Measurements from ENCODE around the gene EGFL6. TPM values are rescaled to one million over a fixed set of nuclear protein-coding genes. Genes with fewer than 3 reads are reported as not detected.

The EGFL6 gene
- total RNA-seq, 1 donor from 2014 or later, result not detected

GRCh38 chrX:13654116-13654515 is 84.7 kb downstream of the EGFL6 start:
- DNase-seq (ENCODE audit: extremely low spot score, unreplicated experiment), result no peak
- TF ChIP-seq, protein P1, sequence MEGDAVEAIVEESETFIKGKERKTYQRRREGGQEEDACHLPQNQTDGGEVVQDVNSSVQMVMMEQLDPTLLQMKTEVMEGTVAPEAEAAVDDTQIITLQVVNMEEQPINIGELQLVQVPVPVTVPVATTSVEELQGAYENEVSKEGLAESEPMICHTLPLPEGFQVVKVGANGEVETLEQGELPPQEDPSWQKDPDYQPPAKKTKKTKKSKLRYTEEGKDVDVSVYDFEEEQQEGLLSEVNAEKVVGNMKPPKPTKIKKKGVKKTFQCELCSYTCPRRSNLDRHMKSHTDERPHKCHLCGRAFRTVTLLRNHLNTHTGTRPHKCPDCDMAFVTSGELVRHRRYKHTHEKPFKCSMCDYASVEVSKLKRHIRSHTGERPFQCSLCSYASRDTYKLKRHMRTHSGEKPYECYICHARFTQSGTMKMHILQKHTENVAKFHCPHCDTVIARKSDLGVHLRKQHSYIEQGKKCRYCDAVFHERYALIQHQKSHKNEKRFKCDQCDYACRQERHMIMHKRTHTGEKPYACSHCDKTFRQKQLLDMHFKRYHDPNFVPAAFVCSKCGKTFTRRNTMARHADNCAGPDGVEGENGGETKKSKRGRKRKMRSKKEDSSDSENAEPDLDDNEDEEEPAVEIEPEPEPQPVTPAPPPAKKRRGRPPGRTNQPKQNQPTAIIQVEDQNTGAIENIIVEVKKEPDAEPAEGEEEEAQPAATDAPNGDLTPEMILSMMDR (IDR thresholded peaks at IDR 0.05), result no peak
- Mint-ChIP-seq H3K27ac (ENCODE audit: unreplicated experiment) (no peak overlapping the region), H3K4me1 (ENCODE audit: unreplicated experiment) (peaks cover 10% of the 10 kb centered on the region), H3K9me3 (ENCODE audit: unreplicated experiment) (no peaks in the 10 kb centered on the region), H3K4me3 (ENCODE audit: unreplicated experiment) (no peak overlapping the region), H3K36me3 (ENCODE audit: unreplicated experiment) (no peaks in the 10 kb centered on the region), H3K27me3 (ENCODE audit: unreplicated experiment) (no peaks in the 10 kb centered on the region)

DNA sequence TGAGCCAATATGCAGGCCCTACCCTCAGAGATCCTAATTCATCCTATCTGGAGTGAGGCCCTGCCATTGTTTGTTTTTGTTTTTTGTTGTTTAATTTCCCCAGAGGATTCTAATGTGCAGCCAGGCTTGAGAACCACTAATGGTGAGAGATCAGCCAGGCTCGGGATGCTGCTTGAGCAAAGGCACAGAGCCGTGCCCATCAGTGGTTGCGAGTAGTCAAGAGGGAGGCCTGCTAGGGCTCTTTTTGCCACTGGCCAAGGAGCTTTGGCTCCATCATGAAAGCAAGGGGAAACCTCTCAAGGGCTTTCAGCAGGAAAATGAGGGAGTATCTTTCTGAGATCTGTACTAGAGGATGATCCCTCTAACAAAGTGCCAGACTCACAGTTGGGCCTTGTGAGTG is 86.3 kb downstream of the EGFL6 start:
- Mint-ChIP-seq H3K27ac (ENCODE audit: unreplicated experiment) (no peak overlapping the region), H3K27me3 (ENCODE audit: unreplicated experiment) (no peaks in the 10 kb centered on the region), H3K9me3 (ENCODE audit: unreplicated experiment) (no peaks in the 10 kb centered on the region), H3K4me1 (ENCODE audit: unreplicated experiment) (peaks cover 12% of the 10 kb centered on the region), H3K4me3 (ENCODE audit: unreplicated experiment) (no peak overlapping the region), H3K36me3 (ENCODE audit: unreplicated experiment) (no peaks in the 10 kb centered on the region)
- TF ChIP-seq, protein P1 (IDR thresholded peaks at IDR 0.05), result no peak
- no peak for DNase-seq (ENCODE audit: extremely low spot score, unreplicated experiment)

GRCh38 chrX:13658602-13659001 is 89.2 kb downstream of the EGFL6 start:
- H3K36me3 Mint-ChIP-seq (ENCODE audit: unreplicated experiment), result peaks cover 9% of the 10 kb centered on the region
- TF ChIP-seq, protein P1 (IDR thresholded peaks at IDR 0.05), result peak; percentile 73
- H3K9me3 Mint-ChIP-seq (ENCODE audit: unreplicated experiment), result no peaks in the 10 kb centered on the region
- no peak for DNase-seq (ENCODE audit: extremely low spot score, unreplicated experiment)
- no peaks in the 10 kb centered on the region for H3K27me3 Mint-ChIP-seq (ENCODE audit: unreplicated experiment)
- H3K4me3 Mint-ChIP-seq (ENCODE audit: unreplicated experiment), result no peak overlapping the region
- peak overlapping the region; percentile 54 for H3K27ac Mint-ChIP-seq (ENCODE audit: unreplicated experiment)
- peaks cover 6% of the 10 kb centered on the region for H3K4me1 Mint-ChIP-seq (ENCODE audit: unreplicated experiment)

DNA sequence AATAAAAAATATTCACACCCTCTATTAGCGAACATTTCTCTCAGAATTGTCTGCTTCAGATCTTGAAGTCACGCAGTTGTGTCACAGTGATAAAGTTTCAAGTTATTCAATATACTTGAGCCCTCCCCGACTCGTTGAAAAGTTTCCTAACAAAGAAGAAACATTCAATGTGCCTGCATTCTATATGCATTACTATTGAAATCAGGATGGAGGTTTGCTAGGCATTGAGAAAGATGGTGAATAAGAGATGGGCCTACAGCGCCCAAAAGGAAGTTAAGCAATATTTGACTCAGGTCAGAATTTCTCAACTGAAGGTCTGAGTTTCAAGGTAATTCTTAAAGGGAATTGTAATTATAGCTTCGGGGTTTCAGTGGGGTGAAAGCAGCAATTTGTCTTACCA is 89.7 kb downstream of the EGFL6 start:
- DNase-seq (ENCODE audit: extremely low spot score, unreplicated experiment), result no peak
- no peak overlapping the region for H3K4me3 Mint-ChIP-seq (ENCODE audit: unreplicated experiment)
- H3K27ac Mint-ChIP-seq (ENCODE audit: unreplicated experiment), result peak overlapping the region; percentile 54
- peaks cover 9% of the 10 kb centered on the region for H3K36me3 Mint-ChIP-seq (ENCODE audit: unreplicated experiment)
- H3K9me3 Mint-ChIP-seq (ENCODE audit: unreplicated experiment), result no peaks in the 10 kb centered on the region
- TF ChIP-seq, protein P1 (IDR thresholded peaks at IDR 0.05), result no peak
- H3K27me3 Mint-ChIP-seq (ENCODE audit: unreplicated experiment), result no peaks in the 10 kb centered on the region
- H3K4me1 Mint-ChIP-seq (ENCODE audit: unreplicated experiment), result peaks cover 6% of the 10 kb centered on the region

GRCh38 chrX:13661735-13662288 is 92.4 kb downstream of the EGFL6 start:
- Mint-ChIP-seq H3K4me3 (ENCODE audit: unreplicated experiment) (no peak overlapping the region), H3K27me3 (ENCODE audit: unreplicated experiment) (no peaks in the 10 kb centered on the region), H3K27ac (ENCODE audit: unreplicated experiment) (no peak overlapping the region), H3K4me1 (ENCODE audit: unreplicated experiment) (peaks cover 7% of the 10 kb centered on the region), H3K9me3 (ENCODE audit: unreplicated experiment) (no peaks in the 10 kb centered on the region), H3K36me3 (ENCODE audit: unreplicated experiment) (peaks cover 9% of the 10 kb centered on the region)
- TF ChIP-seq, protein P1 (IDR thresholded peaks at IDR 0.05), result no peak
- DNase-seq (ENCODE audit: extremely low spot score, unreplicated experiment), result no peak

Data from osteocyte (in vitro differentiated cells).